Panc1 (cell line): Measurements from ENCODE around the gene KCTD5.

Experiments used
- POLR2AphosphoS5 ChIP-seq: IDR thresholded peaks from 2 replicates; pipeline ENCODE4 v1.6.1; 2012; ENCODE audit warnings: mild to moderate bottlenecking, low read depth, low read length, moderate library complexity
- SIN3A ChIP-seq: IDR thresholded peaks from 2 replicates; pipeline ENCODE4 v1.6.1; 2012; ENCODE audit warnings: low read depth, mild to moderate bottlenecking, low read length, moderate library complexity, borderline replicate concordance; ENCODE audit not compliant: insufficient read depth
- TCF7L2 ChIP-seq: IDR thresholded peaks from 2 replicates; pipeline ENCODE4 v1.6.1; 2011; ENCODE audit warnings: mild to moderate bottlenecking, low read depth, low read length, inconsistent platforms
- TF ChIP-seq, protein P1 (sequence below): fragments of 450-650 bp; IDR thresholded peaks from 2 replicates; pipeline ENCODE4 v1.5.1; 2017; ENCODE audit warnings: mild to moderate bottlenecking
- TF ChIP-seq, protein P2 (sequence below), 2 experiments: IDR thresholded peaks; 2 replicates each; pipeline ENCODE4 v1.6.1; 2011 to 2012; ENCODE audit warnings: low read depth in 2 of 2, control low read depth in 1 of 2, low read length in 1 of 2, mild to moderate bottlenecking in 1 of 2, moderate library complexity in 1 of 2; ENCODE audit not compliant: insufficient read depth in 1 of 2

DNA sequence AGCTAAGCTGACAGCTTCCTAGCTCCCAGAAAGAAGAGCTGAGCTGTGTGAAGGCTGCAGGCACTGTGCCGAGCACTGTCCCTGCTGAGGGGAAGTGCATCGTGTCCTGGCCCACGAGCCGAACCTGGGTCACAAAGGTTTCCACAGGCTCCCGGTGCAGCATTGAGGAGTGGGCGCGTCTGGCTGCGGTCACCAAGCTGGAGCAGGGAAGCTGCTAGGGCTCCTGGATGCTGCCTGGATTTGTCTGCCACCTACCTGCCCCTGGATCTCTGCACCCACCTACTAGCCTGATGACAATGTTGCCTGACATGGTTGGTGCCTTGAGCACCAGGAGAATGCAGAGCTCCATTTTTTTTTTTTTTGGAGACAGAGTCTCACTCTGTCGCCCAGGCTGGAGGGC, 63.6 kb downstream of the KCTD5 start:
- TF ChIP-seq, protein P1, sequence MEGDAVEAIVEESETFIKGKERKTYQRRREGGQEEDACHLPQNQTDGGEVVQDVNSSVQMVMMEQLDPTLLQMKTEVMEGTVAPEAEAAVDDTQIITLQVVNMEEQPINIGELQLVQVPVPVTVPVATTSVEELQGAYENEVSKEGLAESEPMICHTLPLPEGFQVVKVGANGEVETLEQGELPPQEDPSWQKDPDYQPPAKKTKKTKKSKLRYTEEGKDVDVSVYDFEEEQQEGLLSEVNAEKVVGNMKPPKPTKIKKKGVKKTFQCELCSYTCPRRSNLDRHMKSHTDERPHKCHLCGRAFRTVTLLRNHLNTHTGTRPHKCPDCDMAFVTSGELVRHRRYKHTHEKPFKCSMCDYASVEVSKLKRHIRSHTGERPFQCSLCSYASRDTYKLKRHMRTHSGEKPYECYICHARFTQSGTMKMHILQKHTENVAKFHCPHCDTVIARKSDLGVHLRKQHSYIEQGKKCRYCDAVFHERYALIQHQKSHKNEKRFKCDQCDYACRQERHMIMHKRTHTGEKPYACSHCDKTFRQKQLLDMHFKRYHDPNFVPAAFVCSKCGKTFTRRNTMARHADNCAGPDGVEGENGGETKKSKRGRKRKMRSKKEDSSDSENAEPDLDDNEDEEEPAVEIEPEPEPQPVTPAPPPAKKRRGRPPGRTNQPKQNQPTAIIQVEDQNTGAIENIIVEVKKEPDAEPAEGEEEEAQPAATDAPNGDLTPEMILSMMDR = no peak
- TF ChIP-seq SIN3A = no peak
- no peak for TF ChIP-seq TCF7L2
- no peak for TF ChIP-seq POLR2AphosphoS5
- TF ChIP-seq, protein P2, sequence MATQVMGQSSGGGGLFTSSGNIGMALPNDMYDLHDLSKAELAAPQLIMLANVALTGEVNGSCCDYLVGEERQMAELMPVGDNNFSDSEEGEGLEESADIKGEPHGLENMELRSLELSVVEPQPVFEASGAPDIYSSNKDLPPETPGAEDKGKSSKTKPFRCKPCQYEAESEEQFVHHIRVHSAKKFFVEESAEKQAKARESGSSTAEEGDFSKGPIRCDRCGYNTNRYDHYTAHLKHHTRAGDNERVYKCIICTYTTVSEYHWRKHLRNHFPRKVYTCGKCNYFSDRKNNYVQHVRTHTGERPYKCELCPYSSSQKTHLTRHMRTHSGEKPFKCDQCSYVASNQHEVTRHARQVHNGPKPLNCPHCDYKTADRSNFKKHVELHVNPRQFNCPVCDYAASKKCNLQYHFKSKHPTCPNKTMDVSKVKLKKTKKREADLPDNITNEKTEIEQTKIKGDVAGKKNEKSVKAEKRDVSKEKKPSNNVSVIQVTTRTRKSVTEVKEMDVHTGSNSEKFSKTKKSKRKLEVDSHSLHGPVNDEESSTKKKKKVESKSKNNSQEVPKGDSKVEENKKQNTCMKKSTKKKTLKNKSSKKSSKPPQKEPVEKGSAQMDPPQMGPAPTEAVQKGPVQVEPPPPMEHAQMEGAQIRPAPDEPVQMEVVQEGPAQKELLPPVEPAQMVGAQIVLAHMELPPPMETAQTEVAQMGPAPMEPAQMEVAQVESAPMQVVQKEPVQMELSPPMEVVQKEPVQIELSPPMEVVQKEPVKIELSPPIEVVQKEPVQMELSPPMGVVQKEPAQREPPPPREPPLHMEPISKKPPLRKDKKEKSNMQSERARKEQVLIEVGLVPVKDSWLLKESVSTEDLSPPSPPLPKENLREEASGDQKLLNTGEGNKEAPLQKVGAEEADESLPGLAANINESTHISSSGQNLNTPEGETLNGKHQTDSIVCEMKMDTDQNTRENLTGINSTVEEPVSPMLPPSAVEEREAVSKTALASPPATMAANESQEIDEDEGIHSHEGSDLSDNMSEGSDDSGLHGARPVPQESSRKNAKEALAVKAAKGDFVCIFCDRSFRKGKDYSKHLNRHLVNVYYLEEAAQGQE (IDR thresholded peaks at IDR 0.05; ENCODE audit: insufficient read depth in 1 of 2, low read depth in 2 of 2, low read length in 1 of 2) = no peak
